SK-N-MC (cell line): ENCODE results near the gene NTPCR.
"Not testable (repeated sequence)": the region's sequence is repeated elsewhere in the genome, so short reads cannot be mapped to it uniquely, and the experiment has no call there.

ENCODE experiments used
- DNase-seq: peaks from one replicate; pipeline ENCODE4 v3.0.0-alpha.2; 2011; ENCODE audit warnings: low read depth, low spot score
- H3K27ac ChIP-seq: fragments of 200-600 bp; sonication (generic); 2 replicates; pipeline ENCODE4 v1.5.1; 2016; ENCODE audit warnings: mixed run types
- H3K36me3 ChIP-seq: fragments of 200-600 bp; sonication (generic); 2 replicates; pipeline ENCODE4 v1.6.1; 2017; ENCODE audit warnings: antibody characterized with exemption, low read length, mixed read lengths; ENCODE audit not compliant: insufficient read depth
- H3K4me3 ChIP-seq: fragments of 200-600 bp; sonication (generic); 2 replicates; pipeline ENCODE4 v1.5.1; 2016
- H3K9ac ChIP-seq: fragments of 200-600 bp; sonication (generic); 2 replicates; pipeline ENCODE4 v1.8.0; 2017; ENCODE audit warnings: mixed run types, mixed read lengths; ENCODE audit not compliant: insufficient read length
- H3K9me3 ChIP-seq: fragments of 200-600 bp; sonication (generic); 2 replicates; pipeline ENCODE4 v1.6.1; 2017; ENCODE audit warnings: low read depth, mild to moderate bottlenecking, antibody characterized with exemption, low read length, moderate library complexity, mixed read lengths
- EZH2 ChIP-seq: fragments of 200-600 bp; sonication (generic); IDR thresholded peaks from one replicate; pipeline ENCODE4 v1.6.1; 2017; ENCODE audit warnings: antibody characterized with exemption
- FOXP2 ChIP-seq: optimal IDR thresholded peaks from 2 replicates; pipeline ENCODE3; 2011; ENCODE audit warnings: mild to moderate bottlenecking, moderate library complexity; ENCODE audit not compliant: insufficient read depth; ENCODE audit errors: extremely low read length, control extremely low read depth
- POLR2AphosphoS5 ChIP-seq: IDR thresholded peaks from 2 replicates; pipeline ENCODE4 v1.6.1; 2012; ENCODE audit warnings: mild to moderate bottlenecking, low read depth, low read length, borderline replicate concordance

NTPCR gene

GRCh38 chr1:232908831-232909230 lies 41.6 kb upstream of the NTPCR start:
- TF ChIP-seq EZH2 = no peak
- TF ChIP-seq POLR2AphosphoS5 = no peak
- TF ChIP-seq FOXP2 = no peak
- no peaks in the 10 kb centered on the region for H3K36me3 ChIP-seq
- H3K27ac ChIP-seq = no peak overlapping the region
- no peak overlapping the region for H3K9ac ChIP-seq
- no peak overlapping the region for H3K4me3 ChIP-seq
- no peak for DNase-seq
- H3K9me3 ChIP-seq = no peaks in the 10 kb centered on the region

GRCh38 chr1:232909752-232910151 lies 40.7 kb upstream of the NTPCR start:
- Histone ChIP-seq H3K4me3 (no peak overlapping the region), H3K9me3 (no peaks in the 10 kb centered on the region), H3K36me3 (no peaks in the 10 kb centered on the region), H3K27ac (no peak overlapping the region), H3K9ac (no peak overlapping the region)
- no peak for TF ChIP-seq FOXP2
- no peak for TF ChIP-seq EZH2
- no peak for DNase-seq

- Histone ChIP-seq H3K36me3 (no peaks in the 10 kb centered on the region), H3K9me3 (no peaks in the 10 kb centered on the region), H3K9ac (no peak overlapping the region), H3K4me3 (no peak overlapping the region), H3K27ac (no peak overlapping the region)
- no peak for DNase-seq
- TF ChIP-seq FOXP2 (no peak), EZH2 (no peak), POLR2AphosphoS5 (no peak)
Measured at GRCh38 chr1:232911027-232911599, 39.3 kb upstream of the NTPCR start.

- H3K27ac ChIP-seq = no peak overlapping the region
- TF ChIP-seq POLR2AphosphoS5 (no peak), EZH2 (no peak), FOXP2 (no peak)
- H3K36me3 ChIP-seq = no peaks in the 10 kb centered on the region
- no peak overlapping the region for H3K9ac ChIP-seq
- H3K9me3 ChIP-seq = no peaks in the 10 kb centered on the region
- H3K4me3 ChIP-seq = no peak overlapping the region
- DNase-seq = no peak
Measured at GRCh38 chr1:232912845-232913580, 37.4 kb upstream of the NTPCR start.

GRCh38 chr1:232914271-232914670 lies 36.1 kb upstream of the NTPCR start:
- not testable (repeated sequence) for H3K27ac ChIP-seq, H3K9me3 ChIP-seq, H3K36me3 ChIP-seq, H3K9ac ChIP-seq, DNase-seq, H3K4me3 ChIP-seq

- Histone ChIP-seq H3K9me3 (no peaks in the 10 kb centered on the region), H3K36me3 (no peaks in the 10 kb centered on the region), H3K4me3 (no peak overlapping the region), H3K27ac (no peak overlapping the region), H3K9ac (no peak overlapping the region)
- no peak for DNase-seq
- no peak for TF ChIP-seq FOXP2
- TF ChIP-seq EZH2 = no peak
- TF ChIP-seq POLR2AphosphoS5 = no peak
Measured at GRCh38 chr1:232915212-232915611, 35.2 kb upstream of the NTPCR start.

GRCh38 chr1:232917053-232917452 lies 33.4 kb upstream of the NTPCR start:
- Histone ChIP-seq H3K9ac (no peak overlapping the region), H3K36me3 (no peaks in the 10 kb centered on the region)
- no peak for DNase-seq

GRCh38 chr1:232921381-232921780 lies 29.0 kb upstream of the NTPCR start:
- Histone ChIP-seq H3K27ac (no peak overlapping the region), H3K4me3 (no peak overlapping the region), H3K36me3 (no peaks in the 10 kb centered on the region), H3K9me3 (no peaks in the 10 kb centered on the region), H3K9ac (no peak overlapping the region)
- TF ChIP-seq FOXP2 (no peak), POLR2AphosphoS5 (no peak), EZH2 (no peak)
- DNase-seq = no peak

More at GRCh38 chr1:232917053-232917452, 33.4 kb upstream of the NTPCR start:
- Histone ChIP-seq H3K27ac (no peak overlapping the region), H3K4me3 (no peak overlapping the region), H3K9me3 (no peaks in the 10 kb centered on the region)
- no peak for TF ChIP-seq FOXP2
- no peak for TF ChIP-seq POLR2AphosphoS5
- TF ChIP-seq EZH2 = no peak

GRCh38 chr1:232922485-232922884 lies 27.9 kb upstream of the NTPCR start:
- DNase-seq = no peak
- Histone ChIP-seq H3K9ac (no peak overlapping the region), H3K4me3 (no peak overlapping the region), H3K36me3 (no peaks in the 10 kb centered on the region), H3K27ac (peak overlapping the region; percentile 94), H3K9me3 (no peaks in the 10 kb centered on the region)
- TF ChIP-seq EZH2 (no peak), FOXP2 (no peak), POLR2AphosphoS5 (no peak)
